ENCODE measurements around the gene DDX10.
A peak's percentile ranks its signal among the peaks of the same experiment; 100 is the strongest.
"Not testable (repeated sequence)": the region's sequence is repeated elsewhere in the genome, so short reads cannot be mapped to it uniquely, and the experiment has no call there.

Gene DDX10

GRCh38 chr11:108639146-108639545 lies 25.7 kb upstream of the DDX10 start:
- H3K36me3 ChIP-seq (replicated peaks): no peaks in the 10 kb centered on the region
- H3K4me3 ChIP-seq: no peak overlapping the region
- H3K4me1 ChIP-seq: peaks cover 39% of the 10 kb centered on the region
- DNase-seq (ENCODE audit: low spot score in 2 of 2): no peak
- H3K27me3 ChIP-seq (ENCODE audit: low read depth): no peaks in the 10 kb centered on the region
- H3K9me3 ChIP-seq: no peaks in the 10 kb centered on the region
- in situ Hi-C loops (cut with MboI; ENCODE audit: low sequenced_read_pairs): loop anchor here (5.0 kb wide), 1 partner anchor 152 kb away; no protein-coding TSS in a partner anchor

- H3K9me3 ChIP-seq; H3K4me3 ChIP-seq; H3K27me3 ChIP-seq (ENCODE audit: low read depth); in situ Hi-C loops (cut with MboI; ENCODE audit: low sequenced_read_pairs); H3K36me3 ChIP-seq (replicated peaks): not testable (repeated sequence)
- peaks cover 41% of the 10 kb centered on the region for H3K4me1 ChIP-seq
- peak; percentile 55 to 86 for DNase-seq (ENCODE audit: low spot score in 2 of 2)
Observed at GRCh38 chr11:108641752-108642151, 23.1 kb upstream of the DDX10 start.

- H3K9me3 ChIP-seq: no peaks in the 10 kb centered on the region
- no peak overlapping the region for H3K4me3 ChIP-seq
- no peaks in the 10 kb centered on the region for H3K27me3 ChIP-seq (ENCODE audit: low read depth)
- peaks cover 36% of the 10 kb centered on the region for H3K4me1 ChIP-seq
- DNase-seq (ENCODE audit: low spot score in 2 of 2): no peak
- H3K36me3 ChIP-seq (replicated peaks): no peaks in the 10 kb centered on the region
- in situ Hi-C loops (cut with MboI; ENCODE audit: low sequenced_read_pairs): no loop called here
Observed at GRCh38 chr11:108643974-108644373, 20.9 kb upstream of the DDX10 start.

- Histone ChIP-seq H3K4me3 (no peak overlapping the region), H3K9me3 (no peaks in the 10 kb centered on the region), H3K27me3 (ENCODE audit: low read depth) (no peaks in the 10 kb centered on the region), H3K36me3 (replicated peaks) (no peaks in the 10 kb centered on the region), H3K4me1 (peaks cover 21% of the 10 kb centered on the region)
- in situ Hi-C loops (cut with MboI; ENCODE audit: low sequenced_read_pairs): no loop called here
- no peak for DNase-seq (ENCODE audit: low spot score in 2 of 2)
Observed at GRCh38 chr11:108645970-108646369, 18.9 kb upstream of the DDX10 start.

- H3K36me3 ChIP-seq (replicated peaks): no peaks in the 10 kb centered on the region
- no peak for DNase-seq (ENCODE audit: low spot score in 2 of 2)
- no peaks in the 10 kb centered on the region for H3K27me3 ChIP-seq (ENCODE audit: low read depth)
- H3K9me3 ChIP-seq: no peaks in the 10 kb centered on the region
- peaks cover 8% of the 10 kb centered on the region for H3K4me1 ChIP-seq
- no peak overlapping the region for H3K4me3 ChIP-seq
- in situ Hi-C loops (cut with MboI; ENCODE audit: low sequenced_read_pairs): no loop called here
Observed at GRCh38 chr11:108647387-108647700, 17.5 kb upstream of the DDX10 start.

- peak; percentile 74 to 84 for DNase-seq (ENCODE audit: low spot score in 2 of 2)
- in situ Hi-C loops (cut with MboI; ENCODE audit: low sequenced_read_pairs): no loop called here
Observed at GRCh38 chr11:108647701-108648527, 17.0 kb upstream of the DDX10 start.

GRCh38 chr11:108648528-108648885 lies 16.4 kb upstream of the DDX10 start:
- in situ Hi-C loops (cut with MboI; ENCODE audit: low sequenced_read_pairs): no loop called here
- Histone ChIP-seq H3K4me1 (peaks cover 4% of the 10 kb centered on the region), H3K9me3 (no peaks in the 10 kb centered on the region), H3K4me3 (no peak overlapping the region), H3K27me3 (ENCODE audit: low read depth) (no peaks in the 10 kb centered on the region), H3K36me3 (replicated peaks) (no peaks in the 10 kb centered on the region)
- no peak for DNase-seq (ENCODE audit: low spot score in 2 of 2)

More at GRCh38 chr11:108647701-108648527, 17.0 kb upstream of the DDX10 start:
- Histone ChIP-seq H3K9me3 (no peaks in the 10 kb centered on the region), H3K4me1 (peaks cover 4% of the 10 kb centered on the region), H3K36me3 (replicated peaks) (no peaks in the 10 kb centered on the region), H3K27me3 (ENCODE audit: low read depth) (no peaks in the 10 kb centered on the region), H3K4me3 (no peak overlapping the region)

- not testable (repeated sequence) for H3K27me3 ChIP-seq (ENCODE audit: low read depth); H3K4me1 ChIP-seq; H3K36me3 ChIP-seq (replicated peaks); DNase-seq (ENCODE audit: low spot score in 2 of 2); H3K9me3 ChIP-seq; H3K4me3 ChIP-seq
- in situ Hi-C loops (cut with MboI; ENCODE audit: low sequenced_read_pairs): loop anchor here (10.0 to 25.0 kb wide), 4 partner anchors 317 to 642 kb away; partner anchors contain the start of genes ACAT1, ATM, CUL5 and NPAT
Observed at GRCh38 chr11:108654100-108654499, 10.8 kb upstream of the DDX10 start.

GRCh38 chr11:108654994-108655631 lies 9.8 kb upstream of the DDX10 start:
- H3K36me3 ChIP-seq (replicated peaks): no peaks in the 10 kb centered on the region
- in situ Hi-C loops (cut with MboI; ENCODE audit: low sequenced_read_pairs): loop anchor here (10.0 to 25.0 kb wide), 4 partner anchors 318 to 643 kb away; partner anchors contain the start of genes ACAT1, ATM, CUL5 and NPAT
- H3K9me3 ChIP-seq: no peaks in the 10 kb centered on the region
- H3K27me3 ChIP-seq (ENCODE audit: low read depth): peaks cover 6% of the 10 kb centered on the region; the same call in 1 of the 2 replicates
- DNase-seq (ENCODE audit: low spot score in 2 of 2): peak; percentile 67 to 69
- H3K4me1 ChIP-seq: no peaks in the 10 kb centered on the region
- no peak overlapping the region for H3K4me3 ChIP-seq

- DNase-seq (ENCODE audit: low spot score in 2 of 2): no peak
- Histone ChIP-seq H3K36me3 (replicated peaks) (no peaks in the 10 kb centered on the region; the same call in none of the 2 replicates), H3K4me3 (no peak overlapping the region), H3K4me1 (peaks cover 26% of the 10 kb centered on the region), H3K27me3 (ENCODE audit: low read depth) (peaks cover 6% of the 10 kb centered on the region; the same call in 1 of the 2 replicates), H3K9me3 (no peaks in the 10 kb centered on the region)
- in situ Hi-C loops (cut with MboI; ENCODE audit: low sequenced_read_pairs): loop anchor here (25.0 kb wide), 3 partner anchors 325 to 650 kb away; partner anchors contain the start of genes ATM, CUL5 and NPAT
Observed at GRCh38 chr11:108662700-108663099, 2.2 kb upstream of the DDX10 start.

GRCh38 chr11:108663154-108663877 lies 1.6 kb upstream of the DDX10 start:
- Histone ChIP-seq H3K4me3 (no peak overlapping the region), H3K36me3 (replicated peaks) (peaks cover 3% of the 10 kb centered on the region), H3K9me3 (no peaks in the 10 kb centered on the region), H3K4me1 (peaks cover 29% of the 10 kb centered on the region), H3K27me3 (ENCODE audit: low read depth) (peaks cover 4% of the 10 kb centered on the region; the same call in 1 of the 2 replicates)
- in situ Hi-C loops (cut with MboI; ENCODE audit: low sequenced_read_pairs): loop anchor here (25.0 kb wide), 3 partner anchors 326 to 651 kb away; partner anchors contain the start of genes ATM, CUL5 and NPAT
- no peak for DNase-seq (ENCODE audit: low spot score in 2 of 2)

GRCh38 chr11:108666373-108666772 lies 1.5 kb downstream of the DDX10 start:
- Histone ChIP-seq H3K4me3 (peak overlapping the region; percentile 67), H3K36me3 (replicated peaks) (peaks cover 3% of the 10 kb centered on the region), H3K4me1 (peaks cover 29% of the 10 kb centered on the region), H3K9me3 (no peaks in the 10 kb centered on the region), H3K27me3 (ENCODE audit: low read depth) (no peaks in the 10 kb centered on the region)
- in situ Hi-C loops (cut with MboI; ENCODE audit: low sequenced_read_pairs): loop anchor here (25.0 kb wide), 3 partner anchors 329 to 654 kb away; partner anchors contain the start of genes ATM, CUL5 and NPAT
- peak in 1 of 2 experiments; percentile 35 for DNase-seq (ENCODE audit: low spot score in 2 of 2)

GRCh38 chr11:108669286-108669685 lies 4.4 kb downstream of the DDX10 start:
- Histone ChIP-seq H3K4me1 (peaks cover 36% of the 10 kb centered on the region), H3K36me3 (replicated peaks) (peaks cover 3% of the 10 kb centered on the region), H3K27me3 (ENCODE audit: low read depth) (no peaks in the 10 kb centered on the region), H3K4me3 (no peak overlapping the region), H3K9me3 (no peaks in the 10 kb centered on the region)
- no peak for DNase-seq (ENCODE audit: low spot score in 2 of 2)
- in situ Hi-C loops (cut with MboI; ENCODE audit: low sequenced_read_pairs): loop anchor here (25.0 kb wide), 3 partner anchors 332 to 657 kb away; partner anchors contain the start of genes ATM, CUL5 and NPAT
